Naive thymus-derived CD4-positive, alpha-beta T cell (primary cell): Measurements from ENCODE around the gene ZSCAN1. TPM values are rescaled to one million over a fixed set of nuclear protein-coding genes. Genes with fewer than 3 reads are reported as not detected.

Experiments
- ATAC-seq: fragments of 150-1000 bp; cut with Tn5 transposase; 2 replicates; pipeline ENCODE4 v1.10.0; 2021; ENCODE audit warnings: mild to moderate bottlenecking, moderate library complexity
- CTCF ChIA-PET: fragments of 350-600 bp; sonication (Branson Sonifier 250); formaldehyde crosslinking; loops from one replicate; lab custom pipeline; 2021; ENCODE audit warnings: antibody characterized with exemption; lab: Charles Lee
- POLR2A ChIA-PET: fragments of 350-600 bp; sonication (Branson Sonifier 250); formaldehyde crosslinking; loops from one replicate; lab custom pipeline; 2021; ENCODE audit warnings: antibody characterized with exemption, inconsistent platforms; lab: Charles Lee
- DNase-seq, 9 donors: peaks; one replicate each; pipeline versions ENCODE4 v3.0.0 to v3.0.0-alpha.2; 2020 to 2022; ENCODE audit warnings: mixed read lengths in 1 of 9
- H3K27ac ChIP-seq: one replicate; pipeline ENCODE4 v1.7.0; 2013; ENCODE audit warnings: mild to moderate bottlenecking, low read depth, low read length, moderate library complexity
- H3K27me3 ChIP-seq, 2 donors: one replicate each; pipeline ENCODE4 v1.7.0; 2013; ENCODE audit warnings: low read length in 2 of 2, mild to moderate bottlenecking in 2 of 2, moderate library complexity in 2 of 2; ENCODE audit not compliant: control insufficient read depth in 2 of 2, insufficient read depth in 2 of 2
- H3K36me3 ChIP-seq, 3 experiments: 1 replicate in 2 of 3; 2 replicates in 1 of 3; pipeline ENCODE4 v1.7.0; 2013; ENCODE audit warnings: low read length in 3 of 3, mild to moderate bottlenecking in 3 of 3, moderate library complexity in 1 of 3; ENCODE audit not compliant: insufficient read depth in 3 of 3, control insufficient read depth in 2 of 3
- H3K4me1 ChIP-seq, 2 donors: one replicate each; pipeline ENCODE4 v1.7.0; 2013; ENCODE audit warnings: low read length in 2 of 2, mild to moderate bottlenecking in 2 of 2, moderate library complexity in 1 of 2; ENCODE audit not compliant: control insufficient read depth in 2 of 2, insufficient read depth in 2 of 2
- H3K4me3 ChIP-seq: 2 replicates; pipeline ENCODE4 v1.7.0; 2013; ENCODE audit warnings: mild to moderate bottlenecking, low read length
- H3K9me3 ChIP-seq, 3 experiments: 1 replicate in 2 of 3; 2 replicates in 1 of 3; pipeline ENCODE4 v1.7.0; 2013; ENCODE audit warnings: low read length in 3 of 3; ENCODE audit not compliant: control insufficient read depth in 2 of 3
- H3K27ac Mint-ChIP-seq, 9 donors: one replicate each; pipeline ENCODE4 v1.8.0; 2020 to 2022; ENCODE audit warnings: mixed read lengths in 9 of 9, mild to moderate bottlenecking in 8 of 9, moderate library complexity in 5 of 9, inconsistent platforms in 2 of 9
- H3K27me3 Mint-ChIP-seq, 5 donors: one replicate each; pipeline ENCODE4 v1.8.0; 2021 to 2022; ENCODE audit warnings: mixed read lengths in 5 of 5, mild to moderate bottlenecking in 1 of 5
- H3K36me3 Mint-ChIP-seq, 5 donors: one replicate each; pipeline ENCODE4 v1.8.0; 2020 to 2022; ENCODE audit warnings: mixed read lengths in 5 of 5, mild to moderate bottlenecking in 3 of 5, inconsistent platforms in 1 of 5
- H3K4me1 Mint-ChIP-seq, 7 donors: one replicate each; pipeline ENCODE4 v1.8.0; 2020 to 2022; ENCODE audit warnings: mixed read lengths in 7 of 7, mild to moderate bottlenecking in 3 of 7, inconsistent platforms in 1 of 7
- H3K4me3 Mint-ChIP-seq, 10 donors: one replicate each; pipeline ENCODE4 v1.8.0; 2020 to 2022; ENCODE audit warnings: mild to moderate bottlenecking in 10 of 10, mixed read lengths in 10 of 10, moderate library complexity in 6 of 10, inconsistent platforms in 2 of 10
- H3K9me3 Mint-ChIP-seq, 11 donors: one replicate each; pipeline ENCODE4 v1.8.0; 2020 to 2022; ENCODE audit warnings: mixed read lengths in 11 of 11, mild to moderate bottlenecking in 4 of 11, inconsistent platforms in 1 of 11, moderate library complexity in 1 of 11
- intact Hi-C, 2 donors: fragments of 100-400 bp; cut with micrococcal nuclease; formaldehyde crosslinking; loops; one replicate each; pipeline ENCODE4 v1.15.1; 2023
- polyA plus RNA-seq, 2 donors: library from polyadenylated mRNA; unstranded; fragments of 300-500 nt; fragmentation: Illumina TruSeq; gene quantifications; one replicate each; pipeline ENCODE4 v1.2.3, GENCODE V29; 2021
- total RNA-seq, 6 experiments: library from RNA in 5 of 6; stranded (reverse) in 5 of 6; gene quantifications; 1 replicate in 5 of 6; 2 replicates in 1 of 6; pipeline ENCODE4 v1.2.3 and lab custom pipeline; 2021 to 2026

Gene ZSCAN1
- total and polyA plus RNA-seq, 7 experiments from 2014 or later, result not detected

GRCh38 chr19:58014141-58014540, 19.7 kb upstream of the ZSCAN1 start:
- peaks cover 0 to 18% (median 11%) of the 10 kb centered on the region in 5 donors for H3K27me3 Mint-ChIP-seq
- no peak overlapping the region for H3K27ac Mint-ChIP-seq

GRCh38 chr19:58020129-58020528, 13.7 kb upstream of the ZSCAN1 start:
- Mint-ChIP-seq H3K4me1 (no peaks in the 10 kb centered on the region), H3K27ac (no peak overlapping the region), H3K36me3 (peaks cover 0 to 21% (median 7%) of the 10 kb centered on the region in 5 donors), H3K27me3 (peaks cover 0 to 7% (median 4%) of the 10 kb centered on the region in 5 donors), H3K9me3 (peaks cover 5 to 81% (median 33%) of the 10 kb centered on the region in 11 donors), H3K4me3 (no peak overlapping the region)
- intact Hi-C loops, result no loop called here
- POLR2A ChIA-PET, result no interaction called here
- H3K36me3 ChIP-seq, result no peaks in the 10 kb centered on the region
- ATAC-seq (no peak), DNase-seq (no peak)
- CTCF ChIA-PET, result no interaction called here
- H3K9me3 ChIP-seq, result peaks cover 0 to 19% (median 0%) of the 10 kb centered on the region in 3 experiments
- H3K27me3 ChIP-seq, result no peaks in the 10 kb centered on the region
- no peaks in the 10 kb centered on the region for H3K4me1 ChIP-seq
- H3K27ac ChIP-seq, result no peak overlapping the region
- no peak overlapping the region for H3K4me3 ChIP-seq

More at GRCh38 chr19:58014141-58014540, 19.7 kb upstream of the ZSCAN1 start:
- no peaks in the 10 kb centered on the region for H3K36me3 ChIP-seq
- H3K27ac ChIP-seq, result no peak overlapping the region
- no peaks in the 10 kb centered on the region for H3K27me3 ChIP-seq
- H3K4me3 ChIP-seq, result no peak overlapping the region
- Mint-ChIP-seq H3K9me3 (peaks cover 7 to 89% (median 42%) of the 10 kb centered on the region in 11 donors), H3K4me1 (peaks cover 0 to 2% (median 0%) of the 10 kb centered on the region in 7 donors), H3K36me3 (peaks cover under 1 to 16% (median 4%) of the 10 kb centered on the region in 5 donors), H3K4me3 (no peak overlapping the region)
- no peak for ATAC-seq
- H3K9me3 ChIP-seq, result peaks cover 0 to 43% (median 0%) of the 10 kb centered on the region in 3 experiments
- POLR2A ChIA-PET, result no interaction called here
- intact Hi-C loops, result no loop called here
- no peaks in the 10 kb centered on the region for H3K4me1 ChIP-seq
- CTCF ChIA-PET, result no interaction called here
- DNase-seq, result no peak

- no peaks in the 10 kb centered on the region for H3K4me1 ChIP-seq
- no peak overlapping the region for H3K27ac ChIP-seq
- H3K4me3 ChIP-seq, result no peak overlapping the region
- ATAC-seq (peak; percentile 92), DNase-seq (peak in 5 of 9 donors; percentile 21 to 58 (median 27))
- H3K36me3 Mint-ChIP-seq, result peaks cover 0 to 19% (median 7%) of the 10 kb centered on the region in 5 donors
- H3K4me1 Mint-ChIP-seq, result no peaks in the 10 kb centered on the region
- POLR2A ChIA-PET, result no interaction called here
- peaks cover 5 to 82% (median 28%) of the 10 kb centered on the region in 11 donors for H3K9me3 Mint-ChIP-seq
- no peaks in the 10 kb centered on the region for H3K27me3 ChIP-seq
- H3K9me3 ChIP-seq, result peaks cover 0 to 22% (median 0%) of the 10 kb centered on the region in 3 experiments
- H3K36me3 ChIP-seq, result no peaks in the 10 kb centered on the region
- no peak overlapping the region for H3K4me3 Mint-ChIP-seq
- intact Hi-C loops, result loop anchor here in 1 of 2 donors (1.0 kb wide), 1 partner anchor 134 kb away; no protein-coding TSS in a partner anchor
- H3K27me3 Mint-ChIP-seq, result peaks cover 0 to 4% (median 0%) of the 10 kb centered on the region in 5 donors
- CTCF ChIA-PET, result interaction anchor here (0.8 kb wide), 1 partner anchor 285 kb away, joined by 3 read pairs; no protein-coding TSS in a partner anchor
- H3K27ac Mint-ChIP-seq, result no peak overlapping the region
Measured at GRCh38 chr19:58021541-58022282, 12.1 kb upstream of the ZSCAN1 start.

DNA sequence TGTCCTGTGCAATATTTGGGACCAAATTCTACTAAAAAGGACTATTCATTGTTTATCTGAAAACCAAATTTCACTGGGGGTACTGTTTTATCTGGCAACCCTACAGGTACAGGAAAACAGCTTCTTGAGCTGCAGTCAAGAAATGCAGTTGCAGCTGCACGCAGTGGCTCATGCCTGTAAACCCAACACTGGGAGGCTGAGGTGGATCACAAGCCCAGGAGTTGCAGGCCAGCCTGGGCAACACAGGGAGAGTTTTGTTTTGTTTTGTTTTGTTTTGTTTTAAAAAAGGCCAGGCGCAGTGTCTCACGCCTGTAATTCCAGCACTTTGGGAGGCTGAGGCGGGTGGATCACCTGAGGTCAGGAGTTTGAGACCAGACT, 11.6 kb upstream of the ZSCAN1 start:
- Histone ChIP-seq H3K4me3 (no peak overlapping the region), H3K27ac (no peak overlapping the region), H3K27me3 (no peaks in the 10 kb centered on the region), H3K4me1 (no peaks in the 10 kb centered on the region), H3K9me3 (peaks cover 0 to 16% (median 0%) of the 10 kb centered on the region in 3 experiments), H3K36me3 (no peaks in the 10 kb centered on the region)
- intact Hi-C loops, result loop anchor here in 1 of 2 donors (1.0 kb wide), 1 partner anchor 133 kb away; no protein-coding TSS in a partner anchor
- Mint-ChIP-seq H3K27me3 (peaks cover 0 to under 1% (median 0%) of the 10 kb centered on the region in 5 donors), H3K27ac (no peak overlapping the region), H3K4me3 (no peak overlapping the region), H3K4me1 (no peaks in the 10 kb centered on the region), H3K36me3 (peaks cover 0 to 19% (median 7%) of the 10 kb centered on the region in 5 donors), H3K9me3 (peaks cover 5 to 82% (median 31%) of the 10 kb centered on the region in 11 donors)
- CTCF ChIA-PET, result interaction anchor here (0.8 kb wide), 1 partner anchor 284 kb away, joined by 3 read pairs; no protein-coding TSS in a partner anchor
- POLR2A ChIA-PET, result no interaction called here
- DNase-seq (no peak), ATAC-seq (no peak)

- Histone ChIP-seq H3K9me3 (peaks cover 0 to 28% (median 0%) of the 10 kb centered on the region in 3 experiments), H3K27me3 (no peaks in the 10 kb centered on the region), H3K36me3 (no peaks in the 10 kb centered on the region), H3K4me1 (no peaks in the 10 kb centered on the region), H3K4me3 (no peak overlapping the region), H3K27ac (no peak overlapping the region)
- Mint-ChIP-seq H3K27me3 (peaks cover 0 to 7% (median 5%) of the 10 kb centered on the region in 5 donors), H3K4me3 (no peak overlapping the region), H3K27ac (no peak overlapping the region), H3K9me3 (peaks cover 5 to 88% (median 34%) of the 10 kb centered on the region in 11 donors), H3K4me1 (no peaks in the 10 kb centered on the region), H3K36me3 (peaks cover 0 to 27% (median 7%) of the 10 kb centered on the region in 5 donors)
- ChIA-PET CTCF (no interaction called here), POLR2A (no interaction called here)
- DNase-seq (no peak), ATAC-seq (no peak)
- intact Hi-C loops, result no loop called here
Measured at GRCh38 chr19:58024661-58025060, 9.2 kb upstream of the ZSCAN1 start.

GRCh38 chr19:58034477-58034793, 610 bp downstream of the ZSCAN1 start:
- peaks cover 4 to 21% (median 16%) of the 10 kb centered on the region in 5 donors for H3K36me3 Mint-ChIP-seq
- POLR2A ChIA-PET, result no interaction called here
- peaks cover 0 to 53% (median 0%) of the 10 kb centered on the region in 3 experiments for H3K9me3 ChIP-seq
- no peak overlapping the region for H3K4me3 ChIP-seq
- ATAC-seq, result no peak
- peaks cover 13 to 87% (median 50%) of the 10 kb centered on the region in 11 donors for H3K9me3 Mint-ChIP-seq
- H3K27me3 Mint-ChIP-seq, result peaks cover 3 to 48% (median 33%) of the 10 kb centered on the region in 5 donors
- H3K4me1 Mint-ChIP-seq, result peaks cover 0 to 4% (median 2%) of the 10 kb centered on the region in 7 donors
- no peak for DNase-seq
- H3K27me3 ChIP-seq, result peaks cover 0 to 4% of the 10 kb centered on the region in 2 donors
- CTCF ChIA-PET, result no interaction called here
- H3K4me3 Mint-ChIP-seq, result peak overlapping the region in 4 of 10 donors; percentile 9 to 75 (median 38)
- no peak overlapping the region for H3K27ac Mint-ChIP-seq
- no peaks in the 10 kb centered on the region for H3K36me3 ChIP-seq
- intact Hi-C loops, result no loop called here
- no peaks in the 10 kb centered on the region for H3K4me1 ChIP-seq
- H3K27ac ChIP-seq, result no peak overlapping the region
